Measurements from ENCODE around the gene NOC2L. TPM values are rescaled to one million over a fixed set of nuclear protein-coding genes. Genes with fewer than 3 reads are reported as not detected.
"Not testable (repeated sequence)": the region's sequence is repeated elsewhere in the genome, so short reads cannot be mapped to it uniquely, and the experiment has no call there.

Gene NOC2L
- total RNA-seq, 1 experiment from 2014 or later = 214 TPM

GRCh38 chr1:978835-979743 is 20.0 kb upstream of the NOC2L start:
- Histone ChIP-seq H3K27me3 (replicated peaks; ENCODE audit: insufficient read depth, low read depth, low read length, poor library complexity) (no peaks in the 10 kb centered on the region), H3K27ac (ENCODE audit: low read depth, low read length, poor library complexity, severe bottlenecking) (no peak overlapping the region), H3K4me1 (ENCODE audit: insufficient read depth, low read length, poor library complexity, severe bottlenecking) (peaks cover 8% of the 10 kb centered on the region), H3K4me3 (ENCODE audit: low read depth, low read length, poor library complexity, severe bottlenecking) (no peak overlapping the region), H3K9me3 (ENCODE audit: low read depth, low read length, poor library complexity, severe bottlenecking) (no peaks in the 10 kb centered on the region), H3K36me3 (ENCODE audit: insufficient read depth, low read length, poor library complexity, severe bottlenecking) (no peaks in the 10 kb centered on the region)
- BruUV-seq (replicated peaks) = no TSS peak
- no peak for DNase-seq (ENCODE audit: low spot score)
- ChIA-PET CTCF (no interaction called here), POLR2A (ENCODE audit: low non-redundant PET) (no interaction called here)
- intact Hi-C loops (cut with micrococcal nuclease; ENCODE audit: unreplicated experiment) = loop anchor here (5.0 kb wide), 1 partner anchor 112 kb away; no protein-coding TSS in a partner anchor
- TF ChIP-seq, protein P1, sequence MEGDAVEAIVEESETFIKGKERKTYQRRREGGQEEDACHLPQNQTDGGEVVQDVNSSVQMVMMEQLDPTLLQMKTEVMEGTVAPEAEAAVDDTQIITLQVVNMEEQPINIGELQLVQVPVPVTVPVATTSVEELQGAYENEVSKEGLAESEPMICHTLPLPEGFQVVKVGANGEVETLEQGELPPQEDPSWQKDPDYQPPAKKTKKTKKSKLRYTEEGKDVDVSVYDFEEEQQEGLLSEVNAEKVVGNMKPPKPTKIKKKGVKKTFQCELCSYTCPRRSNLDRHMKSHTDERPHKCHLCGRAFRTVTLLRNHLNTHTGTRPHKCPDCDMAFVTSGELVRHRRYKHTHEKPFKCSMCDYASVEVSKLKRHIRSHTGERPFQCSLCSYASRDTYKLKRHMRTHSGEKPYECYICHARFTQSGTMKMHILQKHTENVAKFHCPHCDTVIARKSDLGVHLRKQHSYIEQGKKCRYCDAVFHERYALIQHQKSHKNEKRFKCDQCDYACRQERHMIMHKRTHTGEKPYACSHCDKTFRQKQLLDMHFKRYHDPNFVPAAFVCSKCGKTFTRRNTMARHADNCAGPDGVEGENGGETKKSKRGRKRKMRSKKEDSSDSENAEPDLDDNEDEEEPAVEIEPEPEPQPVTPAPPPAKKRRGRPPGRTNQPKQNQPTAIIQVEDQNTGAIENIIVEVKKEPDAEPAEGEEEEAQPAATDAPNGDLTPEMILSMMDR (conservative IDR thresholded peaks at IDR 0.05; ENCODE audit: low read depth, low read length) = no peak
- no peak for TF ChIP-seq EZH2 (IDR thresholded peaks at IDR 0.05; ENCODE audit: borderline replicate concordance, low read depth, low read length, poor library complexity, severe bottlenecking)

DNA sequence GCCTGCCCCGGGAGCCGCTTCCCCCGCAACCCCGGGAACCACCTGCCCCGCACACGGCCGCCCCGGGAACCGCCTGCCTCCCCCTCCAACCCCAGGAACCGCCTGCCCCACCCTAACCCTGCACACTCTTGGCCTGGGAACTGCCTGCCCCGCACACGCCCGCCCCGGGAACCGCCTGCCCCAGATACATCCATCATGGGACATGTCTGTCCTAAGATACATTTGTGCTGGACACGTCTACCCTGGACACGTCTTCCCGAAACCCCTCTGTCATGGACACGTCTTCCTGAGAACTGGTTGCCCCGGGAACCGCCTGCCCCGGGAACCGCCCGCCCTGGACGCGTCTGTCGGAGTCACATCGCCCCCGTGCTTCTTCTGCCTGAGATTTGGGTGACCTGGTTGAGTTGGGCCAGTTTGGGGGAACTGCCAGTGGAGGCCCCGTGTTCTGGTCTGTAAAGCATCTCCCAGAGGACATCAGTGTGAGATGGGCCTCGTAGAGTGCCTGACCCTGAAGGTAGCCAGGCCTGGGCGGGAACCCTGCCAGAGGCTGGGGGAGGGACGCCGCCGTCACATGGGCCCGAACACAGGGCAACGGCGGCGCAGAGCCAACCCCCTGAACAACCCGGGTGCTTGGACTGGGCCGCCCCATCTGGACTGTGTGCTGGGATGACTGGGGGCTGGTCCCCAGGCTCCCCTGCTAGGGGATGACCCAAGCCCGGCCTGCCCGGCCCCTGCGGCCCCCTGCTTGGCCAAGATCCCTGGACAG is 19.2 kb upstream of the NOC2L start:
- TF ChIP-seq, protein P1 (conservative IDR thresholded peaks at IDR 0.05; ENCODE audit: low read depth, low read length) = no peak
- no peak for TF ChIP-seq EZH2 (IDR thresholded peaks at IDR 0.05; ENCODE audit: borderline replicate concordance, low read depth, low read length, poor library complexity, severe bottlenecking)
- no peak for DNase-seq (ENCODE audit: low spot score)
- H3K27ac ChIP-seq (ENCODE audit: low read depth, low read length, poor library complexity, severe bottlenecking) = no peak overlapping the region
- peaks cover 8% of the 10 kb centered on the region for H3K4me1 ChIP-seq (ENCODE audit: insufficient read depth, low read length, poor library complexity, severe bottlenecking)
- no TSS peak for BruUV-seq (replicated peaks)
- H3K9me3 ChIP-seq (ENCODE audit: low read depth, low read length, poor library complexity, severe bottlenecking) = no peaks in the 10 kb centered on the region
- no peak overlapping the region for H3K4me3 ChIP-seq (ENCODE audit: low read depth, low read length, poor library complexity, severe bottlenecking)
- H3K27me3 ChIP-seq (replicated peaks; ENCODE audit: insufficient read depth, low read depth, low read length, poor library complexity) = no peaks in the 10 kb centered on the region
- POLR2A ChIA-PET (ENCODE audit: low non-redundant PET) = no interaction called here
- no peaks in the 10 kb centered on the region for H3K36me3 ChIP-seq (ENCODE audit: insufficient read depth, low read length, poor library complexity, severe bottlenecking)
- intact Hi-C loops (cut with micrococcal nuclease; ENCODE audit: unreplicated experiment) = loop anchor here (5.0 kb wide), 1 partner anchor 111 kb away; no protein-coding TSS in a partner anchor
- CTCF ChIA-PET = no interaction called here

DNA sequence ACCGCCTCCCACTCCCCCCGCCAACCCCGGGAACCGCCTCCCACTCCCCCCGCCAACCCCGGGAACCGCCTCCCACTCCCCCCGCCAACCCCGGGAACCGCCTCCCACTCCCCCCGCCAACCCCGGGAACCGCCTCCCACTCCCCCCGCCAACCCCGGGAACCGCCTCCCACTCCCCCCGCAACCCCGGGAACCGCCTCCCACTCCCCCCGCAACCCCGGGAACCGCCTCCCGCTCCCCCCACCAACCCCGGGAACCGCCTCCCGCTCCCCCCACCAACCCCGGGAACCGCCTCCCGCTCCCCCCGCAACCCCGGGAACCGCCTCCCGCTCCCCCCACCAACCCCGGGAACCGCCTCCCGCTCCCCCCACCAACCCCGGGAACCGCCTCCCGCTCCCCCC is 17.7 kb upstream of the NOC2L start:
- H3K27ac ChIP-seq (ENCODE audit: low read depth, low read length, poor library complexity, severe bottlenecking); H3K36me3 ChIP-seq (ENCODE audit: insufficient read depth, low read length, poor library complexity, severe bottlenecking); BruUV-seq (replicated peaks); DNase-seq (ENCODE audit: low spot score); H3K9me3 ChIP-seq (ENCODE audit: low read depth, low read length, poor library complexity, severe bottlenecking); POLR2A ChIA-PET (ENCODE audit: low non-redundant PET); H3K4me1 ChIP-seq (ENCODE audit: insufficient read depth, low read length, poor library complexity, severe bottlenecking); H3K27me3 ChIP-seq (replicated peaks; ENCODE audit: insufficient read depth, low read depth, low read length, poor library complexity); H3K4me3 ChIP-seq (ENCODE audit: low read depth, low read length, poor library complexity, severe bottlenecking): not testable (repeated sequence)
- intact Hi-C loops (cut with micrococcal nuclease; ENCODE audit: unreplicated experiment) = loop anchor here (5.0 kb wide), 1 partner anchor 109 kb away; no protein-coding TSS in a partner anchor
- CTCF ChIA-PET = interaction anchor here (0.5 to 1.0 kb wide), 2 partner anchors 72 to 265 kb away, joined by 4 read pairs; no protein-coding TSS in a partner anchor
